Vagina (tissue), 2 donors: Measurements from ENCODE around the gene IRAK3. TPM values are rescaled to one million over a fixed set of nuclear protein-coding genes. Genes with fewer than 3 reads are reported as not detected.
"Not testable (repeated sequence)": the region's sequence is repeated elsewhere in the genome, so short reads cannot be mapped to it uniquely, and the experiment has no call there.

Experiments
- DNase-seq, 2 donors: peaks; one replicate each; pipeline ENCODE4 v3.0.0-alpha.2; 2017; ENCODE audit errors: extremely low spot score in 2 of 2
- H3K27ac ChIP-seq: fragments of 200-600 bp; sonication (generic); one replicate; pipeline ENCODE4 v1.5.1; 2019
- H3K27me3 ChIP-seq: fragments of 200-600 bp; sonication (generic); one replicate; pipeline ENCODE4 v1.5.1; 2019
- H3K36me3 ChIP-seq, 2 donors: fragments of 200-600 bp; sonication (generic); one replicate each; pipeline ENCODE4 v1.5.1; 2017 to 2019
- H3K4me1 ChIP-seq: fragments of 200-600 bp; sonication (generic); one replicate; pipeline ENCODE4 v1.5.1; 2019
- H3K4me3 ChIP-seq, 2 donors: fragments of 200-600 bp; sonication (generic); 1 replicate in 1 of 2; 2 replicates in 1 of 2; pipeline ENCODE4 v1.5.1; 2016 to 2019
- H3K9me3 ChIP-seq: fragments of 200-600 bp; sonication (generic); one replicate; pipeline ENCODE4 v1.5.1; 2019
- CTCF ChIP-seq, 3 experiments: fragments of 450-650 bp in 2 of 3; fragments of 200-600 bp in 1 of 3; sonication (generic) in 1 of 3; IDR thresholded peaks; one replicate each; pipeline ENCODE4 v1.5.1; 2017 to 2019; ENCODE audit warnings: antibody characterized with exemption in 3 of 3, mild to moderate bottlenecking in 2 of 3, moderate library complexity in 2 of 3
- POLR2A ChIP-seq, 2 donors: fragments of 450-650 bp; IDR thresholded peaks; one replicate each; pipeline ENCODE4 v1.6.1; 2017; ENCODE audit warnings: antibody characterized with exemption in 2 of 2, mild to moderate bottlenecking in 2 of 2, moderate library complexity in 2 of 2
- POLR2AphosphoS5 ChIP-seq, 2 donors: sonication (generic); formaldehyde crosslinking; IDR thresholded peaks; one replicate each; pipeline ENCODE4 v1.9.0; 2017; ENCODE audit warnings: antibody characterized with exemption in 2 of 2, mild to moderate bottlenecking in 2 of 2, low read depth in 1 of 2; ENCODE audit not compliant: insufficient read depth in 1 of 2
- intact Hi-C: fragments of 100-400 bp; cut with DNase I; formaldehyde crosslinking; loops from one replicate; pipeline ENCODE4 v1.15.1; 2023
- total RNA-seq: library from RNA; depleted of rRNA; stranded (reverse); fragments of >200 nt; gene quantifications from one replicate; pipeline ENCODE4 v1.2.3, GENCODE V29; 2016

The IRAK3 gene
- total RNA-seq, 1 donor from 2014 or later = 23.1 TPM

GRCh38 chr12:66199141-66199540 lies 10.1 kb downstream of the IRAK3 start:
- Histone ChIP-seq H3K27me3 (no peaks in the 10 kb centered on the region), H3K36me3 (no peaks in the 10 kb centered on the region), H3K4me1 (peaks cover 10% of the 10 kb centered on the region), H3K9me3 (no peaks in the 10 kb centered on the region), H3K4me3 (no peak overlapping the region), H3K27ac (no peak overlapping the region)
- TF ChIP-seq POLR2A (IDR thresholded peaks at IDR 0.05) = no peak
- no peak for TF ChIP-seq POLR2AphosphoS5 (IDR thresholded peaks at IDR 0.05; ENCODE audit: insufficient read depth in 1 of 2, low read depth in 1 of 2)
- TF ChIP-seq CTCF (IDR thresholded peaks at IDR 0.05) = no peak
- DNase-seq = no peak
- intact Hi-C loops = no loop called here

DNA sequence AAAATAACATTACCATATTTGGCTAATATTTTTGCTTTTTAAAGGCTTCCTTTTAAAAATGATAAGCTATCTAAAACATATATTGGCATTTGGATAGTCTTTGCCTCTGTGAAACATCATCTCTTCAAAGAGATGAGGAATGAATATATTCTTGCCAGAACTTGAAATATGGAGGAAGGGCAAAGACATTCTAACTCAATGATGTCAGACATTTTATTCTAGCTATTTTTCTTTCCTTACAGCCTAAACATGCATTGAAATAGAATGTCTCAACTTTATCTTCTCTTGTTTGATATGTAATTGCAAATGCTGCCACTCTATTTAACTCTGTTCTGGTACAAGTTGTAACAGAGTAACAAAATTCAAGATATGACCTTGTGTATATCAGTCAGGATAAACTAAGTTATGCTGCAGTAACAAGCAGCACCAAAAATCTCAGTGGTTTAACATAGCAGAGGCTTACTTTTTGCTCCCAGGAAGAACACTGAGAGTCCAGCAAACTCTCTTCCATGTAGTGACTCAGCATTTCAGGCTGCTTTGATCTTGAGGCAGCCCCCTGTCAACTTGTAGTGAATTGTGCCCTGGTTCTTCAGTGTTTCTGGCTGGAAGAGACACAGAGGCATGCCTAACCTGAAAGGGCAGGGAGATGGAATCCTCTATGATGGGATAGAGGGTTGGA lies 11.0 kb downstream of the IRAK3 start:
- no peaks in the 10 kb centered on the region for H3K9me3 ChIP-seq
- TF ChIP-seq POLR2AphosphoS5 (IDR thresholded peaks at IDR 0.05; ENCODE audit: insufficient read depth in 1 of 2, low read depth in 1 of 2) = no peak
- TF ChIP-seq CTCF (IDR thresholded peaks at IDR 0.05) = no peak
- no peak for TF ChIP-seq POLR2A (IDR thresholded peaks at IDR 0.05)
- intact Hi-C loops = no loop called here
- H3K4me3 ChIP-seq = no peak overlapping the region
- no peak overlapping the region for H3K27ac ChIP-seq
- peaks cover 10% of the 10 kb centered on the region for H3K4me1 ChIP-seq
- H3K27me3 ChIP-seq = no peaks in the 10 kb centered on the region
- DNase-seq = no peak
- no peaks in the 10 kb centered on the region for H3K36me3 ChIP-seq

GRCh38 chr12:66203820-66204219 lies 14.8 kb downstream of the IRAK3 start:
- Histone ChIP-seq H3K4me1 (no peaks in the 10 kb centered on the region), H3K27me3 (no peaks in the 10 kb centered on the region), H3K9me3 (no peaks in the 10 kb centered on the region), H3K36me3 (no peaks in the 10 kb centered on the region), H3K27ac (no peak overlapping the region), H3K4me3 (no peak overlapping the region)
- no peak for DNase-seq
- intact Hi-C loops = no loop called here
- no peak for TF ChIP-seq POLR2A (IDR thresholded peaks at IDR 0.05)
- TF ChIP-seq CTCF (IDR thresholded peaks at IDR 0.05) = no peak
- TF ChIP-seq POLR2AphosphoS5 (IDR thresholded peaks at IDR 0.05; ENCODE audit: insufficient read depth in 1 of 2, low read depth in 1 of 2) = no peak

GRCh38 chr12:66206141-66206540 lies 17.1 kb downstream of the IRAK3 start:
- no peak overlapping the region for H3K4me3 ChIP-seq
- DNase-seq = no peak
- no peaks in the 10 kb centered on the region for H3K36me3 ChIP-seq
- TF ChIP-seq POLR2A (IDR thresholded peaks at IDR 0.05) (no peak), CTCF (IDR thresholded peaks at IDR 0.05) (no peak), POLR2AphosphoS5 (IDR thresholded peaks at IDR 0.05; ENCODE audit: insufficient read depth in 1 of 2, low read depth in 1 of 2) (no peak)
- intact Hi-C loops = no loop called here
- no peaks in the 10 kb centered on the region for H3K27me3 ChIP-seq
- H3K27ac ChIP-seq = no peak overlapping the region
- H3K9me3 ChIP-seq = no peaks in the 10 kb centered on the region
- H3K4me1 ChIP-seq = no peaks in the 10 kb centered on the region

GRCh38 chr12:66210840-66211239 lies 21.8 kb downstream of the IRAK3 start:
- Histone ChIP-seq H3K4me1 (no peaks in the 10 kb centered on the region), H3K4me3 (no peak overlapping the region), H3K27me3 (no peaks in the 10 kb centered on the region), H3K9me3 (no peaks in the 10 kb centered on the region), H3K27ac (no peak overlapping the region), H3K36me3 (peaks cover 0 to 13% of the 10 kb centered on the region in 2 donors)
- DNase-seq = no peak
- intact Hi-C loops = loop anchor here (5.0 kb wide), 1 partner anchor 684 kb away; no protein-coding TSS in a partner anchor
- TF ChIP-seq POLR2A (IDR thresholded peaks at IDR 0.05) (no peak), CTCF (IDR thresholded peaks at IDR 0.05) (no peak), POLR2AphosphoS5 (IDR thresholded peaks at IDR 0.05; ENCODE audit: insufficient read depth in 1 of 2, low read depth in 1 of 2) (no peak)

DNA sequence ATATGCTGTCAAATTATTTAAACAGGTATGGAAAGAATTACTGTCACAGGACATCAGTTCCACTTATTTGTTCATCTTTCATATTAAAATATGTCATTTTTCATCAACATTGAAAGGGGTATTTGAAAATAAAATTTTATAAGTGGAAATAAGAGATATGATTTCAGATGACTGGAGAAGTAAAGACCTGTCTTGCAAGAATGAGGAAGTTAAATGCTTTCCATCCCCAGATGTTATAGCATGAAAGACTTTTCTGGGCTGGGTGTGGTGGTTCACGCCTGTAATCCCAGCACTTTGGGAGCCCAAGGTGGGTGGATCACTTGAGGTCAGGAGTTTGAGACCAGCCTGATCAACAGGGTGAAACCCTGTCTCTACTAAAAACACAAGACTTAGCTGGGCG lies 22.6 kb downstream of the IRAK3 start:
- H3K9me3 ChIP-seq, H3K27ac ChIP-seq, H3K4me1 ChIP-seq, H3K4me3 ChIP-seq, H3K27me3 ChIP-seq, DNase-seq: not testable (repeated sequence)
- H3K36me3 ChIP-seq = peaks cover 0 to 13% of the 10 kb centered on the region in 2 donors
- intact Hi-C loops = loop anchor here (5.0 kb wide), 1 partner anchor 684 kb away; no protein-coding TSS in a partner anchor

DNA sequence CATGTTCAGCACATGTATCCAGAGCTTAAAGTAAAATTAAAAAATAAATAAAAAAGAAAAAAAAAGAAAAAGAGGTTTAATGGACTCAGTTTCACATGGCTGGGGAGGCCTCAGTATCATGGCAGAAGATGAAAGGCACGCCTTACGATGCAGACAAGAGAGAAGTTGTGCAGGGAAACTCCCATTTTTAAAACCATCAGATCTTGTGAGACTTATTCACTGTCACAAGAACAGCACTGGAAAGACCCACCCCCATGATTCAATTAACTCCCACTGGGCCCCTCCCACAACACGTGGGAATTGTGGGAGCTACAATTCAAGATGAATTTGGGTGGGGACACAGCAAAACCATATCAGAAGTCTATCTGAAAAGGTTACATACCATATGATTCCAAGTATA lies 24.0 kb downstream of the IRAK3 start:
- H3K4me1 ChIP-seq, DNase-seq: not testable (repeated sequence)
- intact Hi-C loops = loop anchor here (5.0 kb wide), 1 partner anchor 686 kb away; no protein-coding TSS in a partner anchor

More for the DNA sequence above, 24.0 kb downstream of the IRAK3 start:
- not testable (repeated sequence) for H3K9me3 ChIP-seq, H3K27me3 ChIP-seq, H3K4me3 ChIP-seq, H3K27ac ChIP-seq
- H3K36me3 ChIP-seq = peaks cover 0 to 13% of the 10 kb centered on the region in 2 donors
